A673 (cell line): ENCODE results near the gene SERTAD2. TPM values are rescaled to one million over a fixed set of nuclear protein-coding genes. Genes with fewer than 3 reads are reported as not detected.

Source experiments
- BruUV-seq: library from RNA; stranded (reverse); fragments of 400-500 nt; replicated peaks from 2 replicates; lab custom pipeline; 2021; lab: Mats Ljungman, UMichigan
- CTCF ChIA-PET: fragments of 300-600 bp; sonication (Branson Sonifier 250); formaldehyde crosslinking; loops from one replicate; lab custom pipeline; 2022; ENCODE audit warnings: antibody characterized with exemption; lab: Charles Lee
- POLR2A ChIA-PET: fragments of 300-600 bp; sonication (Branson Sonifier 250); formaldehyde crosslinking; loops from one replicate; lab custom pipeline; 2022; ENCODE audit warnings: antibody characterized with exemption; ENCODE audit not compliant: low non-redundant PET; lab: Charles Lee
- DNase-seq: peaks from one replicate; pipeline ENCODE4 v3.0.0-alpha.2; 2015; ENCODE audit warnings: low spot score
- H3K27ac ChIP-seq: fragments of 200-600 bp; sonication (generic); 2 replicates; pipeline ENCODE4 v1.5.1; 2016; ENCODE audit warnings: mixed run types, low read depth, mild to moderate bottlenecking, mixed read lengths, antibody characterized with exemption, low read length; ENCODE audit not compliant: poor library complexity, severe bottlenecking
- H3K27me3 ChIP-seq: fragments of 200-600 bp; sonication (generic); replicated peaks from 2 replicates; pipeline ENCODE4 v1.6.1; 2017; ENCODE audit warnings: mixed run types, low read depth, mild to moderate bottlenecking, mixed read lengths, antibody characterized with exemption, low read length; ENCODE audit not compliant: insufficient read depth, poor library complexity
- H3K36me3 ChIP-seq: fragments of 200-600 bp; sonication (generic); 2 replicates; pipeline ENCODE4 v1.6.1; 2016; ENCODE audit warnings: mixed run types, mild to moderate bottlenecking, mixed read lengths, antibody characterized with exemption, low read length; ENCODE audit not compliant: insufficient read depth, poor library complexity, severe bottlenecking
- H3K4me1 ChIP-seq: fragments of 200-600 bp; sonication (generic); 2 replicates; pipeline ENCODE4 v1.6.1; 2017; ENCODE audit warnings: mixed run types, mild to moderate bottlenecking, mixed read lengths, antibody characterized with exemption, low read length; ENCODE audit not compliant: insufficient read depth, poor library complexity, severe bottlenecking
- H3K4me3 ChIP-seq: fragments of 200-600 bp; sonication (generic); 2 replicates; pipeline ENCODE4 v1.5.1; 2016; ENCODE audit warnings: low read depth, mixed run types, mild to moderate bottlenecking, mixed read lengths, low read length; ENCODE audit not compliant: poor library complexity, severe bottlenecking
- H3K9me3 ChIP-seq: fragments of 200-600 bp; sonication (generic); 2 replicates; pipeline ENCODE4 v1.6.1; 2016; ENCODE audit warnings: mixed run types, low read depth, mild to moderate bottlenecking, mixed read lengths, antibody characterized with exemption, low read length; ENCODE audit not compliant: poor library complexity, severe bottlenecking
- CTCF ChIP-seq: fragments of 300-800, 200-600 bp; sonication (generic); conservative IDR thresholded peaks from 2 replicates; pipeline ENCODE4 v1.5.1; 2017; ENCODE audit warnings: low read depth, mild to moderate bottlenecking, antibody characterized with exemption, low read length, moderate library complexity, mixed read lengths
- EZH2 ChIP-seq: fragments of 200-600 bp; sonication (generic); IDR thresholded peaks from 2 replicates; pipeline ENCODE4 v1.6.1; 2017; ENCODE audit warnings: borderline replicate concordance, low read depth, mild to moderate bottlenecking, mixed read lengths, antibody characterized with exemption, low read length; ENCODE audit not compliant: poor library complexity, severe bottlenecking
- intact Hi-C: fragments of 100-400 bp; cut with micrococcal nuclease; formaldehyde crosslinking; loops from one replicate; pipeline ENCODE4 v1.10.0; 2022; ENCODE audit not compliant: unreplicated experiment
- total RNA-seq: library from RNA; stranded (reverse); gene quantifications from 2 replicates; pipeline ENCODE4 v1.2.3, GENCODE V29; 2021

Gene SERTAD2
- total RNA-seq, 1 experiment from 2014 or later: 22.2 TPM

DNA sequence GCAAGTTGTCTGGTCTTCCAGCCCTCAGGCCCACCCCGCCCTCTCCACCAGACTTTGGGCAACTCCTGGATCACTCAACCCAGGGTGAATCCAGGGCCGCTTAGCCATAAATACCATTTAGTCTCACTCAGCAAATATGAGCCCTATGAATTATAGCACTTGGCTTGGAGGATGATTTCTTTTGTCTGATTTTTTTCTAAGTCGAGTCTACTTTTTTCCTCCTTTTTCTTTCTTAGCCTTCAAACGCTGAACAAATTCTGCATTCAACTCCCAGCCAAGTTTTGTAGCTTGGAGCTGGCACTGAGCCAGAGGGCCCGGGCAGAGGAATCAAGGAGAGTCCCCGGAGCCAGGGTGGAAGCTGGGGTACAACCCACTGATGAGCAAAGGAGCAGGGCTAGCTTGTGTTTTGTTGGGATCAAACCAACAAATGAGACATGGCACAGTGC lies 48.7 kb downstream of the SERTAD2 start:
- no TSS peak for BruUV-seq
- Histone ChIP-seq H3K9me3 (no peaks in the 10 kb centered on the region), H3K4me1 (no peaks in the 10 kb centered on the region), H3K4me3 (no peak overlapping the region), H3K27me3 (no peaks in the 10 kb centered on the region), H3K36me3 (no peaks in the 10 kb centered on the region), H3K27ac (no peak overlapping the region)
- TF ChIP-seq CTCF: no peak
- TF ChIP-seq EZH2: no peak
- intact Hi-C loops: no loop called here
- DNase-seq: no peak
- CTCF ChIA-PET: no interaction called here
- POLR2A ChIA-PET: no interaction called here

DNA sequence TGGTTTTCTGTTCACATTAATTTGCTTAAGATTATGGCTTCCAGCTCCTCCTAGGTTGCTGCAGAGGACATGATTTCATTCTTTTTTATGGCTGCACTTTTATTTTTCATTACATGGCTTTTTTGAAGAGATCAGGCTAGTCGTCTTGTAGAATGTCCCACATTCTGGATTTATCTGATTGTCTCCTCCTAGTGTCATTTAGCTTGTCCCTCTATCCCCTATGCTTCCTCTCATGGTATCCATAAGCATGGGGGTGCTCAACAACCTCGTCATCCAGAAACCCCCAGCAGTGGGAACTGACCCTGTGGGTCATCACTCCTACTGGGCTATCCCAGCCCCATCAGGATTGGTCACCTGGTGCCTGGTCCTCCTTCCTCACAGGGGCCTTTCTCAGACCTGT lies 49.6 kb downstream of the SERTAD2 start:
- Histone ChIP-seq H3K4me1 (no peaks in the 10 kb centered on the region), H3K27me3 (no peaks in the 10 kb centered on the region), H3K27ac (no peak overlapping the region), H3K36me3 (no peaks in the 10 kb centered on the region), H3K9me3 (no peaks in the 10 kb centered on the region), H3K4me3 (no peak overlapping the region)
- intact Hi-C loops: no loop called here
- TF ChIP-seq EZH2: no peak
- ChIA-PET CTCF (no interaction called here), POLR2A (no interaction called here)
- no TSS peak for BruUV-seq
- no peak for DNase-seq

DNA sequence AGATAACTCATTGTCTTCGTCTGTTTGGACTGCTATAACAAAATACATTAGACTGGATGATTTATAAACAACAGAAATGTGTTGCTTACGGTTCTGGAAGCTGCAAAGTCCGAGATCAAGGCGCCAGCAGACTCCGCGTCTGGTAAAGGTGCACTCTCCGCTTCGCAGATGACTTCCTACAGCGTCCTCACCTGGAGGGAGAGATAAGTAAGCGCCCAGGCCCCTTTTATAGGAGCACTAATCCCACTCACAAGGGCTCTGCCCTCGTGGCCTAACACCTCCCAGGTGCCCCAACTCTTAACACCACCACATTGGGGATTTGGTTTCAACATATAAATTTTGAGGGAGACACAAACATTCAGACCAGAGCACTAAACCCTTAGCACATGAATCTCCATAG lies 51.3 kb downstream of the SERTAD2 start:
- Histone ChIP-seq H3K27ac (no peak overlapping the region), H3K9me3 (no peaks in the 10 kb centered on the region), H3K4me3 (no peak overlapping the region), H3K27me3 (no peaks in the 10 kb centered on the region), H3K36me3 (no peaks in the 10 kb centered on the region), H3K4me1 (no peaks in the 10 kb centered on the region)
- TF ChIP-seq EZH2: no peak
- TF ChIP-seq CTCF: no peak
- DNase-seq: no peak
- no TSS peak for BruUV-seq
- ChIA-PET POLR2A (no interaction called here), CTCF (no interaction called here)
- intact Hi-C loops: no loop called here

- no peaks in the 10 kb centered on the region for H3K27me3 ChIP-seq
- ChIA-PET CTCF (no interaction called here), POLR2A (no interaction called here)
- H3K36me3 ChIP-seq: no peaks in the 10 kb centered on the region
- BruUV-seq: no TSS peak
- TF ChIP-seq CTCF (no peak), EZH2 (no peak)
- no peaks in the 10 kb centered on the region for H3K9me3 ChIP-seq
- H3K4me1 ChIP-seq: no peaks in the 10 kb centered on the region
- H3K4me3 ChIP-seq: no peak overlapping the region
- H3K27ac ChIP-seq: no peak overlapping the region
- DNase-seq: no peak
- intact Hi-C loops: no loop called here
These were observed 51.8 kb downstream of the SERTAD2 start for GRCh38 chr2:64601785-64602391.
